SKM-1 treated with dmso at 0.1 percent for 144 hours (cell line): ENCODE measurements around the gene ABHD12.
"Not testable (repeated sequence)": the region's sequence is repeated elsewhere in the genome, so short reads cannot be mapped to it uniquely, and the experiment has no call there.

Experiments used
- DNase-seq: peaks from one replicate; lab custom pipeline; 2025; ENCODE audit not compliant: unreplicated experiment; lab: John Stamatoyannopoulos, UW

ABHD12 gene

DNA sequence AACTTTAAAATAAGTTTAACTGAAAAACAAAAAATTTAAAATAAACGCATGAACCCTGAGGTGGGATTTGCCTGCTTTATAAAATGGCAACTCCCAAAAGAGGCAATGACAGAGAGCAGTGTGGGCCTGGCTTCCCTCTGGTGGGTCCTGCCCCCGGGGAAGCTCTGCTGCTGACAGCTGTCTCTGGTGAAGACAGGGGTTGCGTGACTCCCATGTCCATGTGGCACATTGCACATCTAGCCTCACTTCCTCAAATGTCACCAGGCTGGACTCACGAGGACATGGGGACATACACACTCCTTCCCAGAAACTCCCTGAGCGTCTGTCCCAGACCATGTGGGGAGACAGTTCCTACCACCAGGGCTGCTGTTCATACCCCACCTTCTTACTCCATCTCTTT, 66.2 kb downstream of the ABHD12 start:
- peak; percentile 58 for DNase-seq

DNA sequence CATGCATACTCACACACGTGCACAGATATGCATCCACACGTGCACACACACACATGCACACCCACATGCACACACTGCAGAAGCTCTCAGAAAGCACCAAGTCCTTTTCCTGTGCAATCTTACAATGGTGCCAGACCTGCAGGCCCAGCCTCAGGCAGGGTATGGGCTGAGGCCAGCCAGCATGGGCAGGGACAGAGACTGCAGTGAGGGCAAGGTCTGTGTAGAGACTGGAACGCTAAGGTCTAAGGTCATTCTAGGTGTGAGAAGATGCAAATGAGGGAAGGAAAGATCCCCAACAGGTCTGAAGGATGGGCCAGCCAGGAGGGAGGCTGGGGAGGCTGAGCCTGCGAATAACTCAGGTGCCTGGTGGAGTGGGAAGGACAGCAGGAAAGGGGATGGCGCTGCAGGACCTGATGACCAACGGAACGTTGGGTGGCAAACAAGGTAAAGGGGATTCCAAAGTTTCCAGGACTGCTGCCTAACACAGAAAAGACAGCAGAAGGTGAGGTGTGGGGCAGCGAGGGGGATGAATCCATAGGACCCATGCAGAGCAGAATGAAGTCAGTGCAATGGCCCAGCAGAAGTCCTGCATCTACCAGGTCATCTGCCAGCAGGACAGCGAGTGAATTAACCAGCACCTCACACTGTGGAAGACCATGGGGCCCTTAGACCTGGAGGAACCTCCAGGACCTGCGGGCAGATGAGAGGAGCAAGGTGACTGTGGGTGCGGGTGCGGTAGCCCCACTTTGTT, 67.0 kb downstream of the ABHD12 start:
- DNase-seq = no peak

DNA sequence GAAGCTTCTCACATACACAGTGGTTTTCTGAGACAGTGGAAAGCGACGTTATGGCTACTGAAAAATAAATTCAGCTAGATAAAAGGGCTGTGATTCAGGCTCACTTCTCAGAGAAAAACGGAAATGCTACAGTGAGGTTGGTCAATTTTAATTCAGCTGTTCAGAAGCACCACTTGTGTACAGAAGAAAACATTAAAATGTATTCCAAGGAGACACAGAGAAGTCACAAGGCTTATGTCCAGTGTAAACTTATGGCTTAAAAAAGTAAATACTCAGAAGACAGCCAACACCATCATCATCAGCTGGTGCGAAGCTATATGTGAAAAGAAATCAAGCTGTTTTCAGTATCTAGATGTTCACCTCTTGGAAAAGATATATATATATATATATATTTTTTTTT, 68.6 kb downstream of the ABHD12 start:
- DNase-seq = no peak

DNA sequence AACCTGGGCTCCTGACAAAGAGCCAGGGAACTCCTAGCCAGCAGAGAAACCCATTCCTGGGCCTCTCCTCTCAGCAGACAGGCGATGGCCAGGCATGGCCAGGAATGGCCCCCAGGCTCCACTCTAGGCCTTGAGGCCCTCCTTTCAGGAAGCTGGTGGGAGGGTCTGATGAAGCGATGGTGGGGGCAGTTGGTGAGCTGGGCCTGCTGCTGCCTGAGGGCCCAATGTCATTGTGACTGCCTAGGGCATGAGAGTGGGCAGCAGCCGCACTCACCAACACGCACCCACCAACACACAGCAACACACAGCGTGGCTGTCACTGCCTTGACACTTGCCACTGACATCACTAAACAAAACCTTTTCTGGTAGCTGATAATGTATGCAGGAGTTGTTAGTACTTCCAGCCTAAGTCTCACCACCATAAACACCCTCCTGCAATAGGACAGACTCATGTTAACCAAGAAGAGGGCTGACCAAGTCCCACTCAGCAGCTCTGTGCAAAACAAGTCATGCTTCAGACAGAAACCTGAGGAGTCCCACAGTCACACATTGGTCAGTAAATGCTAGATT, 69.3 kb downstream of the ABHD12 start:
- no peak for DNase-seq

DNA sequence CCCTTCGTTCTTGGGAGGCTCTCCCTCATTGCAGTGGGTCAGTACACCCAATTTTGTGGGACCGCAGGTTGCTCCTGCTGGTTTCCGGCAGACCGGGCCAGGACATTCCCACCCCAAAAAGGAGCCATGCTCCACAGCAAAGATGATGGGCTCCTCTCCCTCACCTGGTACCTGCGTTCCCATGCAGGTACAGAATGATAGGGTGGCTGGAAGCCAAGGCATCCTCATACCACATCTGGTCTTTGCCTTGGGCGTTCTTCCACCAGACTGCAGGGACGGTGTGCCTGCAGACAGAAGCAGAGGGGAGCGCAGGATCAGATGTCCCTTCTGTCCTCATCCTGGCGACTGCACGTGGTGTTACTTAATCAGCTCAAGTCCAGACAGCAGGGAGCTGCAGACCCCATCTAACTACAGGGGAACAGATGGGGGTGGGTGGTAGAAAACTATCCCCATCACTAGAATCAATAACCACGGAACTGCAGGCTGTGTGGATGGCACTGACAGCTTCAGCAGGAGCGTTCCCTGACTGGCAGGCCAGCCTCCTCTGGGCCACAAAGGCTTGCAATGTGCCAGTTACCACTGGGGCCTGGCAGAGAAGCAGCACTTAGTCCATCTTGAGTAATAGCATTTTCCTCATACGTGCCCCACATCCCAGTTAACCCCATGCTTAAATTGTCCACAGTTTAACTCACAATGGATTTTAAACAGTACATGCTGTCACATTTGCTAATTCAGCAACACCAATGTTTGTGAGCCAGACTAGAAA, 70.4 kb downstream of the ABHD12 start:
- DNase-seq = no peak

DNA sequence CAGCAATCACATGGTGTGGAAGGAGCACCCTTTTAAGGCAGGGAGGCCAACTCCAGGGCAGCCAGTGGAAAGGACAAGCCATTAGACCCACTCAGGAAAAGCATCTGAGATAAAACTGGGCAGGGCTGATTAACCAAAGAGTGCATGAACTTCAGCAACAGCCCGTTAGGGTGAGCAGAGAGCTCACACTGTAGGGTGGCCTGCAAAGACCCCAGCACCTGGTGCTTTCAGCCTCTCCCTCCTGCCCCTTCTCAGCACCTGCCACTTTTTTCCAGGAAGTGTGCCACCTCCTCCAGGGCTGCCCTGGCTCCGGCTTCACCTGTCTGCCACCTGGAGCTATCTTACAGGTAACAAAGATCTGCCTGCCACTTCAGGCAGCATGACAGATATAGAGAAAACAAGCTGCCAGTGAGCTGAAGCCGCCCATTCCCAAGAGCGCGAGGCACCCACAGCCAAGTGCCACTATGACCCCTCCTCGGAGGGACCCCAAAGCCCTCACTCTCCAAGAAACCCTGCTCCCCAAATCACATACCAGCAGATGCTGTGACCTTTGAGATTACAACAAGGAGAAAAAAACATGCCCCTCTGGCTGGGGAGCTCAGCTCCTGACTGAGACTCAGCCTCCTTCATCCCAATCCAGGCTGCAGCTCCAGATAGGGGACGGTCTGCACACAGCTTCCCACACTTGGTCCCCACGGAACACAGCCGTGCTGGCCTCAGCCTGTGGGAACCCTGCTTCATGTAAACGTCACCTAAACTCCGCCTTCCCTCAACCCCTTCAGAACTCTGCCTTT, 71.2 kb downstream of the ABHD12 start:
- no peak for DNase-seq

DNA sequence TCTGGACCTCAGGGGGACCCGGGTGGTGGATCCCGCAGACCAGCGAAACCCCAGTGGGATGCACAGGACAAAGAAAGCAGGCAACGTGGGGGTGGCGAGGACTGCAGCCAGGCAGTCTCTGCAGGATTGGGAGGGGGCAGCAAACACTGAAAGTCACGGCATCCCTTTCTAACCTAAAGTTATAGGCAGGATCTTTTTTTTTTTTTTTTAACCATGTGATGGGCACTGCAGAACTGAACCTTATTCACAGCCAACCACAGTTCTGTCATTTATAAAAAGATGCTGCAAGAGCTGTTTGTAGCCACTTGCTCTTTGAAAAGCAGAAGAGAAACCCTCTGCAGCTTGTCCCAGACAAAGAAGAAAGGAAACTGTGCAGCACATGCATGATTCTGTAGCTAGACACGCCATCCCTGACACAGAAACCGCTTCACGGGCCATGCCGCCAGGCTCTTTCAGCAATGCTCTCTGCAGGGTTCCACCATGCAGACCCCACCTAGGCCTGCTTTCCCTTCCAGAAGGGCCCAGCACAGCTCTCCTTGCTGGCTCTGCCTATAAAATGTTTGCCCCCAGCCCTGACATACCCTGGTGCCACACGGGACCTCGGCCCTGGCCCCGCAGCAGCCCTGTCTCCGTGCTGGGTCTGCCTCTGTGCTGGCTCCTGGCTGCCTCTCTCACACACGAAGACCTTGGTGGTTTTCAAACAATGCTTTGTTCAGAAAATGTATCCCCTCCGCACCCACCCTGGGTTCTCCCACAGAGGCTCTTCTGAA, 72.0 kb downstream of the ABHD12 start:
- peak; percentile 23 for DNase-seq

DNA sequence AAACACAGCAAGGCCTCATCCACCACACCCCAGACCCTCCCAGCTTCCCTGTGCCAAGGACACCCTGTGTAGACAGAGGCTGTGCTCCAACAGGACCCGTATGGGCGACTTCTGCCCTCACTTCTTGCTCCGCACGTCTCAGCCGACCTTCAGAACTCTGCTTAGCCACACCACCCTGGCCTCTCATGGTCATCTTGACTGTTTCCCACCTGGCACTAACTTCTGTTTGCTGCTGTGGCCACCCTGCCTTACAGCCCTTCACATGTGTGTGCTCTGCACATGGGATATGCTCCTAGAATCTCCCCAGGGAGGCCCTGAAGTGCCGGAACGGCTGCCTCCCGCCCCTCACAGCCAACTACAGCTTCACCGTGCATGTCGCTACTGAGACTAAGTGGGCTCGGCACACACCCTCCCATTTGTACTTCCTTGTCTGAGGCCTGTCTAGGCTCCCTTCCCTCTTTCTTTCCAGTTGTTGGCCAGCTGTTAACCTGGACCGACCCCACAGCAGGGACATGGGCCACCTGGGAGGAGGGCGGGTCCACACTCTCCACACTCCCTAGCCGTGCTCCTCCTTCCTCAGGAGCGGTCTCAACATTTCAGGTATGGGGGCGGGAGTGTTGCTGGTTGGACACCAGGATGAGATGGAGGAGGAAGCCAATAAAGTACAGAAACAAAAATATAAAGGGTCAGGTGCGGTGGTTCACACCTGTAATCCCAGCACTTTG, 73.1 kb downstream of the ABHD12 start:
- DNase-seq = no peak

DNA sequence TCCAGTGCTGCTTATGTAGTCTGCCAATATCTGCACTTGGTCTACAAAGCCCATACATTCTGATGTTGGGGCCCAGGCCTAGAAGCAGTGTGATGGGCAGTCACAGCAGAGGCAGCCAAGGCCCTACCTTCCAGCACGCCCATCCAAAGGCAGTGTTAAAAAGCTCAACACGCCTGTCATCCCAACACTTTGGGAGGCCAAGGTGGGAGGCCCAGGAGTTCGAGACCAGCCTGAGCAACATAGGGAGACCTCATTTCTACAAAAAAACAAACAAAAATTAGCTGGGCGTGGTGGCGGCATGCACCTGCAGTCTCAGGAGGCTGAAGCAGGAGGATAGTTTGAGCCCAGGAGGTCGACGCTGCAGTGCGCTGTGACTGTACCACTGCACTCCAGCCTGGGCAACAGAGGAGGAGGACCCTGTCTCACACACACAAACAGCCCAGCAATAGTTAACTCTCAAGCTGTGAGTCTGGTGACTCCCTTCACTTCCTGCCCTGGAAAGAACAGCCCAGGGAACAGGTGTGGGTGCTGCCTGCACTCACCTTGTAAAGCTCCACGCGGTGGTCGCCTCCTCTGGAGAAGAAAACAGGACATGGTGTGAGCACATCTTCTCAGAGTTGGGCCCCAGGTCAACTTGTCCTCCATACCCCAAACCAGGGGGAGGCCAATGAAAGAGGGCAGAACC, 74.0 kb downstream of the ABHD12 start:
- DNase-seq = no peak

DNA sequence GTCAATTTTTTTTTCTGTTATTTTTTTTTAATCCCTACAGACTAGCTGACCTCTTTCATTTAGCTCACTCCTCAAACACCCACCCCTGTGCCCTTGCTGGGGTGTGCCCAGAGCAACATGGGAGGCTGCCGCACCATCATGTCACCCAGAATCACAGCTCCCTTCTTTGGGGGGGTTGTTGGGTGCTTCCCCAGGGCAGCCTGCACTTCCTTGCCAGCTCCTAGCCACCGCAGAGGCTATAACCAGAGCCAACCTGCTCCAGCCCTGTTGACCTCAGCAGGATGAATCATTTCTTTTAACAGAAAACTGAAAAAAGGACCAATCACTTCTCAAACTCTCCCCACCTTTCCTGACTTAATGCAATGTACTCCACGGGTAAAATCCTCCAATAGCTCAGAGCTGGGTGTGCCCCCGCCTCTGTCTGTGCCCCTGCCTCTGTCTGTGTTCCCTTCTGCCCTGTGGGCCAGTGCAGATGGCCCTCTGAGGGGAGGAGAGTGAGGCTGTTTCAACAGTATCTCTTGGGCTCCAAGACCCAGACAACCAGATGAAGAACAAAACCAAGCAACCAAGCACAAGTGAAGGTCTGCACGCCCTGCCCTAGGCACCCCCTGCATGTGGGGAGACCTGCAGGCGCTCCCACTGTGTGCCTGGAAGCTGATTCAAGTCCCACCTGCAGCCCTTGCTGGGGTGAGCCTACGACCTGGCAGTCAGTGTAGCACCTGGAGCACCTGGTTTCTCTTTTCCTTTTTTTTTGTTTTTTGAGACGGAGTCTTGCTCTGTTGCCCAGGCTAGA, 75.0 kb downstream of the ABHD12 start:
- no peak for DNase-seq

DNA sequence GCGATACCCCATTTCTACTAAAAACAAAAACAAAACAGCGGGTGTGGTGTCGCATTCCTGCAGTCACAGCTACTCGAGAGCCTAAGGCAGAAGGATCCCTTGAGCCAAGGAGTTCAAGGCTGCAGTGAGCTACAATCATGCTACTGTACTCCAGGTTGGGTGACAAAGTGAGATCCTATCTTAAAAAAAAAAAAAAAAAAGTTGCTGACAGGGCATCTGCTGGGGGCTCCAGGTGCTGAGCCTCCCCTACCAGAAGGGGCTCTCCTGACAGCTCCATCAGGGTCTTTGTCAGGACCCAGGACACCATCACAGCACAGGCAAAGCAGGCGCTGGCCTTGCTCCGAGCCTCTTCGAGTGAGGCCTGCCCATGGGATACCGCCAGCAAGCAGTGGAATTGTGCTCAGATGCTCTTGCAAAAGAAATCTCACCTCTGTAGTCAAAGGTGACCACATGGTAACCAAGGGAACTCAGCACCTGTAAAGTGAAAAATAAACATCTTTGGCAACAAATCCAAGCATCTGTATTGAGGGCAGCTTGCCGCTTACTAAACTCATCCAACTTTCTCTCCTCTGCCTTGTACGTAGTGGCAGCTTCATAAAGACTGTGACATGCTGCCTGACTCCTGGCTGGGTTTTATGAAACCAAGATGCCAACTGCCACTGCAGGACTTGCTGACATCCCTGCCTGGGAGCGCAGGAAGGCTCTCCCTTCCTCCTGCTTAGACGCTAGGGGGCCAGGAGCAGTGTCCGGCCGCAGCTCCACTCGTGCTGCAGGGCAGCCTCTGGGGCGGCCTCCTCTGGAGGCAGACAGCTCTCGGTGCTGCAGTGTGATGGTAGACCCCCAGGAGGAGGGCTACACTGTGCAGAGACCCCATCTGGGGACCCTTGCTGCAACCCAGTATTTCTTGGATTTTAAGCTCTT, 75.9 kb downstream of the ABHD12 start:
- DNase-seq = no peak

DNA sequence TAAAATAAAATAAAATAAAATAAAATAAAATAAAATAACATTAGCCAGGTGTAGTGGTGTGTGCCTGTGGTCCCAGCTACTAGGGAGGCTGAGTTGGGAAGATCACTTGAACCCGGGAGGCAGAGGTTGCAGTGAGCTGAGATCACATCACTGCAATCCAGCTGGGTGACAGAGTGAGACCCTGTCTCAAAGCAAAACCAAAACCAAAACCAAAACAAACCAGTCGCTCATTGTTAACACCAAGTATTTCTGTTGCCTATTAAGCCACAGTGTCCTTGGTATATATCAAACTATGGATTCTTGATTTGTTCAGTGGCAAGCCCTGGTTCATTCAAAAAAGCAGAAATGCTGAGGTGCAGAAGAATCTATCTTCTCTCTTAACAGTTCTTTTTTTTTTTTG, 77.0 kb downstream of the ABHD12 start:
- DNase-seq = no peak

DNA sequence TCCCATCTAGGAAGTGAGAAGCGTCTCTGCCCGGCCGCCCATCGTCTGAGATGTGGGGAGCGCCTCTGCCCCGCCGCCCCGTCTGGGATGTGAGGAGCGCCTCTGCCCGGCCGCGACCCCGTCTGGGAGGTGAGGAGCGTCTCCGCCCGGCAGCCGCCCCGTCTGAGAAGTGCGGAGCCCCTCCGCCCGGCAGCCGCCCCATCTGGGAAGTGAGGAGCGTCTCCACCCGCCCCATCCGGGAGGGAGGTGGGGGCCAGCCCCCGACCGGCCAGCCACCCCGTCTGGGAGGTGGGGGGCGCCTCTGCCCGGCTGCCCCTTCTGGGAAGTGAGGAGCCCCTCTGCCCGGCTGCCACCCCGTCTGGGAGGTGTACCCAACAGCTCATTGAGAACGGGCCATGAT, 77.9 kb downstream of the ABHD12 start:
- not testable (repeated sequence) for DNase-seq

DNA sequence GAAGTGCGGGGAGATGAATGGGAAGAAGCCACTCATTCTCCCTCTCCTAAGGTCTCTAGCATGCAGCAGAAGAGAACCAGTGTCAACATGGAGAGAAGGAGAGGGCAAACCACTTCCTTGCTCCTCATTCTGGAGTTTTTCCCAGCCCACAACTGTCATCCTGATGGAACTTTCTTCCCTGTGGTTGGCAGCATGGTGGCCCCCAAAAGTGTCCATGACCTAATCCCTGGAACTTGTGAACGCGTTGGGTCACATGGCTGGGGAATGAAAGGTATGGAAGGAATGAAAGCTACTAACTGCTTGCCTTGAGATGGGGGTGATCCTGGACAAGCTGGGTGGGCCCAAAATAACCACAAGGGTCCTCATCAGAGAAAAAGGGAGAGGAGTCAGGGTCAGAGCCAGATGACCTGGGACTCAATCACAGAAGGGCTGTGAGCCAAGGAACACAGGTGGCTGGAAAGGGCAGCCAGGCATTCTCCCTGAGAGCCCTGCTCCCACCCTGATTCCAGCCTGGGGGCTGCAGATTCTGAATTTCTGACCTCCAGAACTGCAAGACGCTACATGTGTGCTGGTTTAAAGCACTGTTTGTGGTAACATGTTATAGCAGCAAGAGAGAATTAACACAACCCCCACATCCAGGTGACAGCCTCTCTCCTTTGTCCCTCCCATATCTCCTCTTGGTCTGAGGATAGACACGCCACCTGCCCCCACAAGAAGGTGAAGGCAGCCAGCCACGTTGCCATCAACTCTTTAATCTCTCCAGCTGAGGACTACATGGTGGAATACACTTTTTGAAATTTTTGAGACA, 79.5 kb downstream of the ABHD12 start:
- DNase-seq = no peak

DNA sequence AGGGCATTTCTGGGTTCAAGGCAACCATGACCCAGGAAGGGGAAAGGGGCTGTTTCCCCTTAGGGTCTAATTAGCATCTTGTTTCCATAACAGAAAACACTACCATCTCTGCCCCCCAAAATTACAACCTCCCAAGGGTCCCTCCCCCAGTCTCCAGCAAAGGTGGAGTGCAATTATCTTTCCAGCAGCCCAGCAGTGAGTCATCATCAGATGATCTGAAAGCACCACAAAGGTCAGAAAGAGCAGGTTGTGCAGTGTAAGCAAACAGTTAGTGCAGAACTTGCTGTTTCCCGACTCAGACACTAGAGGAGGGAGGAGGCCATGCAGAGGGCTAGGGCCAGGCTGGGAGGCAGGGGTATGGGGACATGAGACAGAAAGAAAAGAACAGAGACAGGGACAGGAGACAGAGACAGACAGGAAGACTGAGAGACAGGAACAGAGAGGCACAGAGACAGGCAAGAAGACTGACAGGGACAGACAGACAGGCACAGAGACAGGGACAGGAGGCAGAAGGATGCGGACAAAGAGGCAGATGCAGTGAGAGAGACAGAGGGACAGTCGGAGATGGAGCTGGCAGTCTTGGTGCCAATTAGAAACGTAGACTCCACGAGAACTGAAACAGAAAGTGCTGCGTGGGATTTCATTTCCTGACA, 80.2 kb downstream of the ABHD12 start:
- DNase-seq = peak; percentile 15
